KOPT-K1 (cell line): ENCODE results near the gene GFRA1.

ENCODE experiments used
- H3K27ac ChIP-seq: fragments of 200-600 bp; sonication (generic); 2 replicates; pipeline ENCODE4 v1.5.1; 2016; ENCODE audit warnings: antibody characterized with exemption, mild to moderate bottlenecking, low read depth, low read length; ENCODE audit not compliant: poor library complexity, severe bottlenecking
- H3K36me3 ChIP-seq: fragments of 200-600 bp; sonication (generic); 2 replicates; pipeline ENCODE4 v1.5.1; 2017; ENCODE audit warnings: antibody characterized with exemption, mild to moderate bottlenecking, low read length, moderate library complexity; ENCODE audit not compliant: insufficient read depth
- H3K9me3 ChIP-seq: fragments of 200-600 bp; sonication (generic); 2 replicates; pipeline ENCODE4 v1.5.1; 2017; ENCODE audit warnings: antibody characterized with exemption, low read length, mild to moderate bottlenecking; ENCODE audit not compliant: insufficient read depth, poor library complexity, severe bottlenecking

Gene GFRA1

DNA sequence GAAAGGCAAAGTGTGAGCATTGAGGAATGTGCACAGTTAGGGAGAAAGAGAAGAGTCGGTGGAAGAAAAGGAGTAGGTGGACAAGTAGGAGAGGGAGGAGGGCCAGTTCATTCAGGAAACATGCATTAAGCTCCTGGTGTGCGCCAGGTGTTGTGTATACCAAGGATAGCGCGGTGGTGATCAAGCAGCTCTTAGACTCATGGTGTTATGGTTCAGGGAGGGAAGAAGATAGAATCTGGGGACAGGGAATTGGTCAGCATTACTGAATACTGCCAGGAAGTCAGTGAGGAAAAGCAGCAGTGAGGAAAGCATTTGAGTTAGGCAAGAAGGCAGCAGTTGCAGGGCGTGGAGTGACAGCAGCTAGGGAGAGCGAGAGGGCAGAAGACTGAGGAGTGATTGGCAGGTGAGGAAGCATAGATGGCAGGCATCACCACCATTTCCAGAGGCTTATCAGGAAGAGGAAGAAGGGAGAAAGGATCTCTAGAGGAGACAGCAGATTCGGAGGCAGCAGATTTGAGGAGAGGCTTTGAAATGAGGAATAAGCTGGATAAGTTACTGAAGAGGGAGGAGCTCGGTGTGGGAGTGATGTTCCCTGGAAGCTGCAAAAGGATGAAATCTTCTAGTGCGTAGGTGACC is 265.6 kb downstream of the GFRA1 start:
- Histone ChIP-seq H3K36me3 (no peaks in the 10 kb centered on the region), H3K27ac (no peak overlapping the region), H3K9me3 (no peaks in the 10 kb centered on the region)
